SK-N-MC (cell line): Measurements from ENCODE around the gene RNU4-1.
"Not testable (repeated sequence)": the region's sequence is repeated elsewhere in the genome, so short reads cannot be mapped to it uniquely, and the experiment has no call there.

Experiments
- DNase-seq: peaks from one replicate; pipeline ENCODE4 v3.0.0-alpha.2; 2011; ENCODE audit warnings: low read depth, low spot score
- H3K27ac ChIP-seq: fragments of 200-600 bp; sonication (generic); 2 replicates; pipeline ENCODE4 v1.5.1; 2016; ENCODE audit warnings: mixed run types
- H3K36me3 ChIP-seq: fragments of 200-600 bp; sonication (generic); 2 replicates; pipeline ENCODE4 v1.6.1; 2017; ENCODE audit warnings: antibody characterized with exemption, low read length, mixed read lengths; ENCODE audit not compliant: insufficient read depth
- H3K4me3 ChIP-seq: fragments of 200-600 bp; sonication (generic); 2 replicates; pipeline ENCODE4 v1.5.1; 2016
- H3K9ac ChIP-seq: fragments of 200-600 bp; sonication (generic); 2 replicates; pipeline ENCODE4 v1.8.0; 2017; ENCODE audit warnings: mixed run types, mixed read lengths; ENCODE audit not compliant: insufficient read length
- H3K9me3 ChIP-seq: fragments of 200-600 bp; sonication (generic); 2 replicates; pipeline ENCODE4 v1.6.1; 2017; ENCODE audit warnings: low read depth, mild to moderate bottlenecking, antibody characterized with exemption, low read length, moderate library complexity, mixed read lengths
- EZH2 ChIP-seq: fragments of 200-600 bp; sonication (generic); IDR thresholded peaks from one replicate; pipeline ENCODE4 v1.6.1; 2017; ENCODE audit warnings: antibody characterized with exemption
- FOXP2 ChIP-seq: optimal IDR thresholded peaks from 2 replicates; pipeline ENCODE3; 2011; ENCODE audit warnings: mild to moderate bottlenecking, moderate library complexity; ENCODE audit not compliant: insufficient read depth; ENCODE audit errors: extremely low read length, control extremely low read depth
- POLR2AphosphoS5 ChIP-seq: IDR thresholded peaks from 2 replicates; pipeline ENCODE4 v1.6.1; 2012; ENCODE audit warnings: mild to moderate bottlenecking, low read depth, low read length, borderline replicate concordance

Gene RNU4-1

GRCh38 chr12:120252071-120252906 is 40.7 kb downstream of the RNU4-1 start:
- TF ChIP-seq FOXP2 (no peak), EZH2 (no peak), POLR2AphosphoS5 (no peak)
- DNase-seq, result no peak
- Histone ChIP-seq H3K27ac (no peak overlapping the region), H3K4me3 (no peak overlapping the region), H3K36me3 (no peaks in the 10 kb centered on the region; the same call in 1 of the 2 replicates), H3K9ac (no peak overlapping the region), H3K9me3 (no peaks in the 10 kb centered on the region)

DNA sequence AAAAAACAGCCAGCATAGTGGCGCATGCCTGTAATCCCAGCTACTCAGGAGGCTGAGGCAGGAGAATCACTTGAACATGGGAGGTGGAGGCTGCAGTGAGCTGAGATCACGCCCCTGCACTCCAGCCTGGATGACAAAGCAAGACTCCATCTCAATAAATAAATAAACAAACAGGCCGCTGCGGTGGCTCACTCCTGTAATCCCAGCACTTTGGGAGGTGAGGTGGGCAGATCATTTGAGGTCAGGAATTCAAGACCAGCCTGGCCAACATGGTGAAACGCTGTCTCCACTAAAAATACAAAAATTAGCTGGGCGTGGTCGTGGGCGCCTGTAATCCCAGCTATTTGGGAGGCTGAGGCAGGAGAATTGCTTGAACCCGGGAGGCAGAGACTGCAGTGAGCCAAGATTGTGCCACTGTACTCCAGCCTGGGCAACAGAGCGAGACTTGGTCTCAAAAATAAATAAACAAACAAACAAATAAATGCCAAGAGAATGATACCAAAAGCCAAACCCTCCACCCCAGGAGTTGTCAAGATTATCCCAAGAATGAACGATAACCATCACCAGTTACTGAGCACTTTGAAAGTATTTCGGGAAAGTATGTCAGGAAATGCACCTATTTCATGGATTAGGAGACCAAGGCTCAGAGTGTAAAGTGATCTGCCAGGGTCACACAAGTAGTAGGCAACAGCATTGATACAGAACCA is 41.5 kb downstream of the RNU4-1 start:
- not testable (repeated sequence) for H3K27ac ChIP-seq, H3K9me3 ChIP-seq, H3K4me3 ChIP-seq, H3K9ac ChIP-seq, DNase-seq, H3K36me3 ChIP-seq

DNA sequence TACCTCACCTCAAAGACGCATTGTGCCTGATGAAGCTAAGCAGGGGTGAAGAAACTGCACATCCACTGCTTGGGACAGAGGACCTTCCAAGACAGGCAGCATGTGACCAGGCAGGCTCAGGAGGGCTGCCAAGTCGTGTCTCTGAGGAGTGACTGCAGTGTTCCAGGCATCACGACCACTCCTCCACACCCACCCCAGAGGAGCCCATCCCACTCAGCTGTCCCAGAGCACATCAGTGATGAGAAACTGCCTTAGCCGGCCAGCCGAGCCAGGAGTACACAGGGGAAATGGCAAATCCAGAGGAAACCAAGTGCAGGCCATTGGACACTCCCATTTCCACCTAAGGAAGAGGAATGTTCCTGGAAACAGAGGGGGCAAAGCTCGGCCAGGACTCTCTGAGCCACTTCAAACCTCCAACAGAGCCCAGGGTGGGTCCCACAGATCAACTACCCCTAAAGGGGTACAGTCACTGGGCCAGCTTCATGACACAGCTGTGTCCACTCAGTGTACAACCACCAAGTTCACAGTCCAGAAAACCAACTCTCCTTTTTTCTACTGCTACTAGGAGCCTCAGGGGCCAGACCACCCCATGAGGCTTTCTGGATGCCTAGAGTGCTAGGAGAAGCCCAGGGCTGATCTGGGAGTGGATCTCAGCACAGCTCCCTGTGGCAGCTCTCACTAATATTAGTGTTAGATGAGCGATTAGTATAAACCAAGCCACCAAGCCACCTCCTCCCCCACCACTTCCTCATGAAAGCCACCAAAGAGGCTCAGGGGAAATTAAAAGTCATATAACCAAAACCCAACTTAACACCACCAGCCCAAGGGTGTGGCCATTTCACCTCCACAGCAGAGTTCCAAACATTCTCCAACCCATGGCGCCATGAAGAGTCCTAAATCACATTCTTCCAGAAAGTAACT is 42.9 kb downstream of the RNU4-1 start:
- no peak for DNase-seq
- Histone ChIP-seq H3K9me3 (no peaks in the 10 kb centered on the region), H3K36me3 (no peaks in the 10 kb centered on the region; the same call in 1 of the 2 replicates), H3K9ac (no peak overlapping the region), H3K27ac (no peak overlapping the region), H3K4me3 (no peak overlapping the region)
- TF ChIP-seq EZH2 (no peak), FOXP2 (no peak), POLR2AphosphoS5 (no peak)

- no peak overlapping the region for H3K9ac ChIP-seq
- no peaks in the 10 kb centered on the region for H3K36me3 ChIP-seq
- no peak for DNase-seq
- no peak for TF ChIP-seq FOXP2
- TF ChIP-seq EZH2, result no peak
- TF ChIP-seq POLR2AphosphoS5, result no peak
- no peaks in the 10 kb centered on the region for H3K9me3 ChIP-seq
- H3K4me3 ChIP-seq, result no peak overlapping the region
- H3K27ac ChIP-seq, result no peak overlapping the region
Measured at GRCh38 chr12:120249266-120249874, 43.7 kb downstream of the RNU4-1 start.

DNA sequence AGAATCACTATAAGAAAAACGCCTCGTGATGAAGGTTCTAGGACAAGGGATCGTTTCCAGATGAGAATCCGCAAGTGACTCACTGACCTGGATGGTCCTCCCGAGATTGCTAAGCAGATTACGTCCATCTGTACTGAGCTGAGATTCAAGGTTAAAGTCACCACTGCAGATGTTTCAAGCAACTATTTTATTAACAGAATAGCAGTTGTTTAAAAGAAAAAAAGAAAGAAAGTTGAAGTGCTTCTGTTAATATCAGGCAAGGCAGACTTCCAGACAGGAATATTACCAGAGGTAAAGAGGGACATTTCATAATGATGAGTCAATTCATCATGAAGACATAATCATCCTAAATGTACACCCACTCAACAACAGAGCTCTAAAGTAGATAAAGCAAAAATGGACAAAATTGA is 45.4 kb downstream of the RNU4-1 start:
- no peak for TF ChIP-seq EZH2
- TF ChIP-seq POLR2AphosphoS5, result no peak
- no peak for TF ChIP-seq FOXP2
- no peak for DNase-seq
- Histone ChIP-seq H3K27ac (no peak overlapping the region), H3K9ac (no peak overlapping the region), H3K36me3 (no peaks in the 10 kb centered on the region), H3K9me3 (no peaks in the 10 kb centered on the region), H3K4me3 (no peak overlapping the region)

- no peak overlapping the region for H3K9ac ChIP-seq
- no peak overlapping the region for H3K4me3 ChIP-seq
- H3K27ac ChIP-seq, result no peak overlapping the region
- no peaks in the 10 kb centered on the region for H3K36me3 ChIP-seq
- H3K9me3 ChIP-seq, result no peaks in the 10 kb centered on the region
- TF ChIP-seq POLR2AphosphoS5, result no peak
- TF ChIP-seq EZH2, result no peak
- no peak for TF ChIP-seq FOXP2
- DNase-seq, result no peak
Measured at GRCh38 chr12:120247183-120247582, 45.9 kb downstream of the RNU4-1 start.

DNA sequence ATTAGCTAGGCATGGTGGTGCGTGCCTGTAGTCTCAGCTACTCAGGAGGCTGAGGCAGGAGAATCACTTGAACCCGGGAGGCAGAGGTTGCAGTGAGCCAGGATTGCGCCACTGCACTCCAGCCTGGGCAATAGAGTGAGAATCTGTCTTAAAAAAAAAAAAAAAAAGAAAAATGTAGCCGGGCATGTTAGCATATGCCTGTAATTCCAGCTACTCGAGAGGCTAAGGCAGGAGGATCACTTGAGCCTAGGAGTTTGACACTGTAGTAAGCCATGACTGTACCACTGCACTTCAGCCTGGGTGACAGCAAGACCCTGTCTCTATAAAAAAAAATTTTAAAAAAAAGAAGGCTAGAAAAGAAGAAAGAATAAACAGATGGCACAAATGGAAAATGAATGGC is 46.3 kb downstream of the RNU4-1 start:
- not testable (repeated sequence) for H3K9ac ChIP-seq, DNase-seq, H3K4me3 ChIP-seq, H3K36me3 ChIP-seq, H3K9me3 ChIP-seq, H3K27ac ChIP-seq
